ENCODE measurements around the gene VAV2. TPM values are rescaled to one million over a fixed set of nuclear protein-coding genes. Genes with fewer than 3 reads are reported as not detected.
A peak's percentile ranks its signal among the peaks of the same experiment; 100 is the strongest.

Gene VAV2
- total and polyA plus RNA-seq, 5 donors, result 4.7 to 11.4 (median 7.4) TPM

DNA sequence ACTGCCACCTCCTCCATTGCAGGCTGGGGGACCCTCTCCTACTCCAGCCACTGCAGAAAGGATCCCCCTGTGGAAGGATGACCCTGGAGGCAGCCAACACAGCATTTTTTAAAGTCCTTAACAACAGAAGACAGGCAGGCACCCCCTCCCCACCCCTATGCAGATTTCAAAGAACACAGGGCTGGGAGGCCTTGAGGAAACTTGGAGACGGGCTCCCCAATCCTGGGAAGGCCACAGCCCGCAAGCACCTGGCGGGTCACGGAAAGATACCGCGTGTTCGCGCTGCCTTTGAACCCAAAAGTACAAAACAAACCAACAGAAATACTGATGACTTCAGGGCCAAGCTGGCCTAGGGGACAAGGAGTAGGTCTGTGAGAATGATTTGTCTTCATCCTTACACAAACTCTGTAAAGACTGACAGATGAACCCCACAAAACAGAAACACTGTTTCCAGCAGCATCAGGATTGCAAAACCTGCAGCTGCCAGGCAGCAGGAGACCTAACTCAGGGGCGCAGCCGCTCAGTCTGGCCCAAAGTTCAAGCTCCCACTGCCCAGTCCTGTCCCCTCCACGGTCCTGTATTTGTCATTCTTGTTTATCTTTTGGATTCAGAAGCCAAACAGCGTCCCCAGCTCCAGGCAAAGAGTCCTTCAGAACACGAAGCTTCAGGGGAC lies 13.8 kb downstream of the VAV2 start:
- WGBS, result 80% methylated on average over 13 of the region's 13 CpGs
- DNase-seq (peak in 2 of 3 donors; percentile 35 to 36), ATAC-seq (no peak)

DNA sequence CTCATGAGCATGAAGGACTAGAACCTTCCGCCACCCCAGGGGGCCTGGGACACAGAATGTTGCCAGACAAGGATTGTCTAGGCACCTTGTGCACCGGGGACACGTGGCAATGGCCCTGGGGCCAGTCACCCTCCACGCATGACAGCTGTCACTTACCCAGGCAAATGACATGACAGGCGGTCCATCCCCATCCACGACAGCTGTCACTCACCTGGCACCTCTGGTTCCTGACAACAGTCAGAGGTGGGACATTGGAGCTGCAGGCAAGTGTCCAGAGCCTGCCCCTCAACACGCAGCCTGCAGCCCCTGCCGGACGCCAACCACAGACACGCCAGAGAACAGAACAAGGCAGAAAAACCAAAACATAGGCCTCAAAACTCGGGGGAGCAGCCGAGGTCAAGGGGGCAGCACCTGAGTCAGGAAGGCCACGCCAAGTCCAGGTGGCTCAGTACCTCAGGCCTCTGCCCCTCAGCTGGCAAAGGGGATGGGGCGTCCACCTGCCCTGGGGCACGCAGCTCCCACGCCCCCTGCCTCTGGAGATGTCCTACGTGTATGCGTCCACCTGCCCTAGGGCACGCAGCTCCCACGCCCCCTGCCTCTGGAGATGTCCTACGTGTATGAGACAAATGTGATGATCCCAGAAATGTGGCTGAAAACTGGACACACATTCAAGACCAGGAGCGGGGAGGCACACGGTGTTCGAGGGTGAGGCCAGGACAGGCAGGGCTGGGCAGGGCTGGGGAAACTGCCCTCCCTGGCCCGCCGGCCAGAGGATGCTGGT lies 14.5 kb downstream of the VAV2 start:
- intact Hi-C loops (cut with DNase I), result no loop called here
- H3K9me3 ChIP-seq (ENCODE audit: control insufficient read depth, low read length), result no peaks in the 10 kb centered on the region
- H3K4me3 ChIP-seq (ENCODE audit: low read length), result no peak overlapping the region
- no peaks in the 10 kb centered on the region for H3K27me3 ChIP-seq (ENCODE audit: control insufficient read depth, insufficient read depth)
- no peak overlapping the region for H3K27ac ChIP-seq (ENCODE audit: low read length)
- H3K4me1 ChIP-seq (ENCODE audit: control insufficient read depth, insufficient read depth, low read length), result peaks cover 8% of the 10 kb centered on the region
- DNase-seq (peak; percentile 4 to 52 (median 38)), ATAC-seq (no peak)
- 92% methylated on average over 26 of the region's 26 CpGs for WGBS

More for the DNA sequence above, 13.8 kb downstream of the VAV2 start:
- no peak overlapping the region for H3K27ac ChIP-seq (ENCODE audit: low read length)
- H3K27me3 ChIP-seq (ENCODE audit: control insufficient read depth, insufficient read depth), result no peaks in the 10 kb centered on the region
- peaks cover 8% of the 10 kb centered on the region for H3K4me1 ChIP-seq (ENCODE audit: control insufficient read depth, insufficient read depth, low read length)
- intact Hi-C loops (cut with DNase I), result no loop called here
- H3K9me3 ChIP-seq (ENCODE audit: control insufficient read depth, low read length), result no peaks in the 10 kb centered on the region
- H3K4me3 ChIP-seq (ENCODE audit: low read length), result no peak overlapping the region

DNA sequence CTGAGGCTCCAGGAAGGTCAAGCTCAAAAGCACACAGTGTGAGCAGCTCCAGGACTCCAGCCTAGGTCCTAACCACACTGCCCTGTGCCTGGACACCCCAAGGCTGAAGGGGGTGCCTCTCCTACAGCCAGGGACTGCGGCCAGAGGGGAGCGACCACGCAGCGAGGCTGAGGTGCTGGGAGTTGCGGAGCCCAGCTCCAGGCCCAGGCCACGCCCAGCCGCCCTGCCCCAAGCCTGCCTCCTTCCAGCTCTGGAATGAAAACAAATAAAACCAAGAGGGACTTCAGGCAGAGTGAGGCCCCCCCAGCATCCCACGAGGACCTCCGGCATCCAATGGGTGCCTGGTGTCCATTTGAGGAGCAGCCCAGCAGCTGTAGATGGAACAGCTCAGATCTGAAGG lies 15.2 kb downstream of the VAV2 start:
- H3K4me1 ChIP-seq (ENCODE audit: control insufficient read depth, insufficient read depth, low read length), result peaks cover 8% of the 10 kb centered on the region
- DNase-seq, result peak; percentile 8 to 40 (median 36)
- H3K4me3 ChIP-seq (ENCODE audit: low read length), result no peak overlapping the region
- H3K9me3 ChIP-seq (ENCODE audit: control insufficient read depth, low read length), result no peaks in the 10 kb centered on the region
- H3K27ac ChIP-seq (ENCODE audit: low read length), result no peak overlapping the region
- H3K27me3 ChIP-seq (ENCODE audit: control insufficient read depth, insufficient read depth), result no peaks in the 10 kb centered on the region
- no peak for ATAC-seq
- intact Hi-C loops (cut with DNase I), result no loop called here
- WGBS, result 92% methylated on average over 9 of the region's 9 CpGs

DNA sequence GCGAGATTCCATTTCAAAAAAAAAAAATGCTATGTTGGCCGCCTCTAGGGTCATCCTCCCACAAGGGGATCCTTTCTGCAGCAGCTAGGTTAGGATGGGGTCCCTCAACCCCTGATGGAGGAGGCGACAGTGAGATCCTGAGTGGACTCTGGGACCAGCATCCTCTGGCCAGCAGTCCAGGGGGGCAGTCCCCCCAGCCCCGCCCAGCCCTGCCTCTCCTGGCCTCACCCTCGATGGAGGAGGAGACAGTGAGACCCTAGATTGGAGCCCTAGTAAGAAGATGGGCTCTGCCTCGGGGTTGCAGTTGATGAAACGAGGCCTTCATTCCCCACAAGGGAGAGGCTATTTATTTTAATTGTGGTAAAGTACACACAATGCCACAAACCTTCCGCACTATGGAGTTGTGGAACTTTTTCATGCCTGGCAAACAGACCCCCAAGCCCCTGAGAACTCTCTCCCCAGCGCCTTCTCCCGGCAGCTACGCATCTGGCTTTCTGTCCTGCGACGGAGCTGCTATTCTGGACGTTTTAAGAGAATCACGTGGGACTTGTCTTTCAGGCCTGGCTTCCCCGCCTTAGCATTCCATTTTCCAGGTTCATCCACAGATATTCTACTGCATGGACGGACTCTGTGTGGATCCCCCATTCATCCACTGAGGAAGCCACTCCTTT lies 15.8 kb downstream of the VAV2 start:
- ATAC-seq, result no peak
- intact Hi-C loops (cut with DNase I), result no loop called here
- H3K27ac ChIP-seq (ENCODE audit: low read length), result no peak overlapping the region
- DNase-seq, result peak in 1 of 3 donors; percentile 11
- H3K9me3 ChIP-seq (ENCODE audit: control insufficient read depth, low read length), result no peaks in the 10 kb centered on the region
- WGBS, result 91% methylated on average over 17 of the region's 17 CpGs
- peaks cover 8% of the 10 kb centered on the region for H3K4me1 ChIP-seq (ENCODE audit: control insufficient read depth, insufficient read depth, low read length)
- H3K27me3 ChIP-seq (ENCODE audit: control insufficient read depth, insufficient read depth), result no peaks in the 10 kb centered on the region
- no peak overlapping the region for H3K4me3 ChIP-seq (ENCODE audit: low read length)

DNA sequence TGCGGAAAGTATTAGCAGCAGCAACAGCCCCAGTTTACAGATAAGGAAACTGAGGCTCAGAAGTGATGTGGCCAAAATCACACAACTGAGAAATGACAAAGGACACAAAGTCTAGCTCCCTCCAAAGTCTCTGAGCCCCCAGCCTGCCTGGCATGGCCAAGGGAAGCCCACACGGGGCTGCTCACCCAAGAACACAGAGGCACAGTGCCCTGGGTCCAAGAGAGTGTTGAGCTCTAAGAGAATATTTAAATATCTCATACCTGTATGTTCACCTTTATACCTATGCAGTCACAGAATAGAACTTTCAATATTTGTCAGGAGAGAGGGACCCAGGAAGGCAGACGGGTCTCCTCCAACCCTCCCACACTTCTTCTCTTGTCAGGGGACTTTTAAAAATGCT lies 16.6 kb downstream of the VAV2 start:
- no peaks in the 10 kb centered on the region for H3K9me3 ChIP-seq (ENCODE audit: control insufficient read depth, low read length)
- no peak overlapping the region for H3K4me3 ChIP-seq (ENCODE audit: low read length)
- peaks cover 8% of the 10 kb centered on the region for H3K4me1 ChIP-seq (ENCODE audit: control insufficient read depth, insufficient read depth, low read length)
- intact Hi-C loops (cut with DNase I), result no loop called here
- H3K27me3 ChIP-seq (ENCODE audit: control insufficient read depth, insufficient read depth), result no peaks in the 10 kb centered on the region
- no peak overlapping the region for H3K27ac ChIP-seq (ENCODE audit: low read length)
- WGBS, result 93% methylated on average over 3 of the region's 3 CpGs
- peak in 1 of 3 donors; percentile 4 for DNase-seq
- ATAC-seq, result no peak

DNA sequence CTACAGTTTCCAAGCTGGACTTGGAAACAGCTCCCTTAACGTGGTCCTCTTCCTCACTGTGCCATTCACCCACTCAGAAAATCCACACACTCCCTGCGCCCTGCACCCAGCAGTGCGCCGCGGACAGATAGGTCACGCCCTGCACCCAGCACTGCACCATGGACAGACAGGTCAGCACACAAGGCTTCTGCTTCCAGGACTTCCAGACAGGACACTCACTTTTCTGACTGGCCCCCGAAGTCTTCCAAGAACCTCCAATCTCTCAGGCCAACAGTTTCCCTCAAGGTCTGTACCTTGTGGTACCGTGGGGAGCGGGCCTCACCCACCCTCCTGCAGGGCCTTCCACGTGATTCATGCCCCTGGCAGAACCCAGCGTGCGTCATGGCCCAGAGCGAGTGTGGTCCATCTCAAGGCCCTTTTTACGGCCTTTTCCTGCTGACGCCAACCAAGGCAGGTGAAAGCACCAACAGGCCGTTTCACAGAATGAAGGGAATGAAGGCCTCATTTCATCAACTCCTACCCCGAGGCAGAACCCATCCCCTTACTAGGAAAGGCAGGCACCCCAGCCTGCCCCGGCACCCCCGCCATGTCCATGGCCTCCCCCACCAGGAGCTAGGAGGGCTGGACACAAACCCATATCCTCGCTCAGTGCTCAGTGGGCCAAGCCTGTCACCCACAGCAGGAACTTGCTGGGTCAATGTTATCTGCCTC lies 17.3 kb downstream of the VAV2 start:
- Histone ChIP-seq H3K4me3 (ENCODE audit: low read length) (no peak overlapping the region), H3K27me3 (ENCODE audit: control insufficient read depth, insufficient read depth) (no peaks in the 10 kb centered on the region), H3K27ac (ENCODE audit: low read length) (no peak overlapping the region), H3K4me1 (ENCODE audit: control insufficient read depth, insufficient read depth, low read length) (peaks cover 6% of the 10 kb centered on the region), H3K9me3 (ENCODE audit: control insufficient read depth, low read length) (no peaks in the 10 kb centered on the region)
- ATAC-seq, result no peak
- 89% methylated on average over 20 of the region's 20 CpGs for WGBS
- DNase-seq, result peak in 2 of 3 donors; percentile 21 to 36
- intact Hi-C loops (cut with DNase I), result no loop called here

DNA sequence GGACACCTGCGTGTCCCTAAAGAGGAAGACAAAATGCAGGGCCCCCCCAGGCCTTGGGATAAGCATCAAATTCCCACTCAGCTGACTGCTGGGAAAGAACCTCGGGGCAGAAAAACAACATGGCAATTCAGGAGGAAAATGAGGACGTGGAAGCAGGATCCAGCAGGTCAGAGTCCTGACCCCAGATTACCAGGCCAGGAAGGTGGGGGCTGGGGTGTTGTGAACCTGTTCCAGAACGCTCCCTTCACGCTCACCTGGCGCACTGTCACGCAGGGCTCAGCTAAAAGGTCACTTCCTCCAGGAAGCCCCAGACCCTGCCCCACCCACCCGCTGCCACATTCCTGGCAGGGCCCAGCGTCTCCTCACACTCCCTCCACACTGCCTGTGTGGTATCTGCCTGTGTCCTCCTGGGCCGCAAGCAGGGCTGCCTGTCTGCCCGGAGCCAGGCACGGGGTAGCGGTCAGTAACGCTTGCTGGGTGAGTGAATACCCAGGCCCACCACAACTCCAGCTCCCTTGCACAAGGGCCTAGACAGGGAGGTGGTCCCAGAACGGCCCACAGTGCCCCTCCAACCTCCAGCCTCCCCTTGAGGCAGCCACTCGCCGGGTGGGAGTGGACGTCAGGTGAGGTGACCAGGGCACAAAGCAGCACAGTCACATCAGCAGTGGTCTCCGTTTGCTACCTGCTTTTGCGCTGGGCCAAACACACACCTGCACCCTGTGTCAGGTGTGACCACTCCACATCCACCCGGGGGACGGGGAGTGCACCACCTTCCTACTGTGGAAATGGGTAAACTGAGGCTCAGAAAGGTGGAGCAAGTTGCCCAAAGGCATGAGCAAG lies 18.1 kb downstream of the VAV2 start:
- ATAC-seq, result no peak
- DNase-seq, result peak; percentile 18 to 62 (median 50)
- intact Hi-C loops (cut with DNase I), result no loop called here
- no peaks in the 10 kb centered on the region for H3K27me3 ChIP-seq (ENCODE audit: control insufficient read depth, insufficient read depth)
- no peaks in the 10 kb centered on the region for H3K9me3 ChIP-seq (ENCODE audit: control insufficient read depth, low read length)
- peaks cover 4% of the 10 kb centered on the region for H3K4me1 ChIP-seq (ENCODE audit: control insufficient read depth, insufficient read depth, low read length)
- WGBS, result 79% methylated on average over 22 of the region's 22 CpGs
- no peak overlapping the region for H3K4me3 ChIP-seq (ENCODE audit: low read length)
- H3K27ac ChIP-seq (ENCODE audit: low read length), result no peak overlapping the region

DNA sequence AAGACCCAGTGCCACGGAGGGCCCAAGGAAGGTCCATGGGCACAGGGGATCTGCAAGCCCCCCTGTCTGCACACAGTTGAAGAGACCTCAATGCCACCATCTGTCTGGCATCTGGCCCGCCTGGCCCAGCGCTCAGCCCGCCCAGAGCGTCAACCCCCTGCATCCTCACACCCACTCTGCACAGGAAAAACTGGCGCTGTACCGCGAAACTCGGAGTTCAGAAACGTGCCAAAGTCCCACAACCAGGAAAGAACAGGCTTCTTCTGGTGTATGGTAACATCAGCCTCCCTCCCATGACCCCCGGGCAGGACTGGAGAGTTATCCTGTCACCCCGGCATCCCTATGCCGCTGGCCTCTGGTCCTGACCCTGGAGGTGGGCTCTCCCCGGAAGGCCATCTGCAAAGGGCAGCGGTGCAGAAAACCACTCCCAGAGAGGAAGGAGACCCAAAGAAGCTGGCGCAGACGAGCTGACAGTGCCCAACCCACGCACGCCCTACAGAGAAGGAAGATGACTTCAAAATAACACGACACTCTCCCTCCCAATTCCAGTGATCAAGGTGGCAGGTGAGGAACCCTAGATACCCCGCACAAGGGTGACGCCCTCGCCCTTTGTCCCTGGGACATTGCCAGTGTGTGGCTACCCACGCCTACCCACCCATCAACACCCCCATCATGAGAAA lies 18.9 kb downstream of the VAV2 start:
- 87% methylated on average over 24 of the region's 24 CpGs for WGBS
- Histone ChIP-seq H3K27me3 (ENCODE audit: control insufficient read depth, insufficient read depth) (no peaks in the 10 kb centered on the region), H3K27ac (ENCODE audit: low read length) (no peak overlapping the region), H3K4me3 (ENCODE audit: low read length) (no peak overlapping the region), H3K4me1 (ENCODE audit: control insufficient read depth, insufficient read depth, low read length) (no peaks in the 10 kb centered on the region), H3K9me3 (ENCODE audit: control insufficient read depth, low read length) (no peaks in the 10 kb centered on the region)
- intact Hi-C loops (cut with DNase I), result no loop called here
- DNase-seq (peak; percentile 10 to 39 (median 31)), ATAC-seq (no peak)

DNA sequence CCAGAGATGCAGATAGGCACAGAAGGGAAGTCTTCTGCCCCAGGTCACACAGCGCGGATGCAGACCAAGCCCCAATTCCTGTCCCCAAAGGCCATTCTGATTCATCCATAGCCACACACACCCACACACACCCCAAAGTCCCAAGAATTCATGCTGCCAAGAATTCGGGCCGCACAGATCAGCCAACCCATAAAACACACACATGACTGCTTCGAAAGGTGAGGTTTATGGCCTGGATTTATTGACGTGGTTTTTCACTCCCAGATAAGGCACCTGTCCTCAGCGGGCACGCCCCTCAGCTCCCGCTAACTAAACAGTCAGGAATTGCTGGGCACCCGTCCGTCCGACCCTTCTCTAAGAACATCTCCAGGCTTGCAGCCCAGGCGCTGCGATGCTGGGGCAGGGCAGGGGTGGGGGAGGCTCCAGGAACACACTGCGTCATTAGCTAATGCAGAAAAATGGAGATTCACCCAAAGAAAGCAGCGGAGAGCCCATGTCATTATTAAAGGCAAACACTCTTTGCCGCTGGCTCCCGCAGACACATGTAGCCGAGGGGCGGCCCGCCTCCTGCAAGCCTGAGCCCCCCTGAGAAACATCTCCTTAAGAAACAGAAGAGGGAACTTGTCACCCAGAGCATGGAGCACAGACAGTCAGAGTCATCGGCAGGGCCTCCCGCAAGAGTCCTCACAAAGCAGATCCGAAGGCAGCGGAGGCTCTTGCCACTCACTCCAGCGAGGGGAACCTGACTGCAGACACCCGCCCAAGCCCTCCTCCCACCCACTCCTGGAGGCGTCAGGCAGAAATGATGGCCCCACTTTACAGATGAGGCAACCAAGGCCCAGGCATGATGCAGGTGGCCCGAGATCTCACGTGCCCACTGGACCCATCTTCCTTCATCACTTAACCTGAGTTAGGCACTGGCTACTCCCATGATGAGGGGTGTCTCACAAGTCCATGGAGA lies 19.9 kb downstream of the VAV2 start:
- DNase-seq (peak in 2 of 3 donors; percentile 34 to 48), ATAC-seq (no peak)
- Histone ChIP-seq H3K27ac (ENCODE audit: low read length) (no peak overlapping the region), H3K9me3 (ENCODE audit: control insufficient read depth, low read length) (no peaks in the 10 kb centered on the region), H3K4me3 (ENCODE audit: low read length) (no peak overlapping the region), H3K27me3 (ENCODE audit: control insufficient read depth, insufficient read depth) (no peaks in the 10 kb centered on the region), H3K4me1 (ENCODE audit: control insufficient read depth, insufficient read depth, low read length) (no peaks in the 10 kb centered on the region)
- 87% methylated on average over 30 of the region's 30 CpGs for WGBS
- intact Hi-C loops (cut with DNase I), result no loop called here

Measured in right cardiac atrium (tissue), 5 donors.